WERI-Rb-1 (cell line): Measurements from ENCODE around the gene KLHDC10.
"Not testable (repeated sequence)": the region's sequence is repeated elsewhere in the genome, so short reads cannot be mapped to it uniquely, and the experiment has no call there.

ENCODE experiments used
- DNase-seq: peaks from one replicate; pipeline ENCODE4 v3.0.0-alpha.2; 2020
- H3K27ac ChIP-seq: fragments of 250-450 bp; sonication (Bioruptor Pico); 2 replicates; pipeline ENCODE4 v1.5.1; 2020; ENCODE audit warnings: mild to moderate bottlenecking, moderate library complexity
- H3K27me3 ChIP-seq: fragments of 250-450 bp; sonication (Bioruptor Pico); 2 replicates; pipeline ENCODE4 v1.5.1; 2021; ENCODE audit warnings: mild to moderate bottlenecking, low read depth, moderate library complexity; ENCODE audit not compliant: insufficient read depth, severe bottlenecking
- H3K36me3 ChIP-seq: fragments of 250-450 bp; sonication (Bioruptor Pico); 2 replicates; pipeline ENCODE4 v1.5.1; 2020; ENCODE audit warnings: mild to moderate bottlenecking, moderate library complexity
- H3K4me3 ChIP-seq: 2 replicates; pipeline ENCODE4 v1.5.1; 2011; ENCODE audit warnings: low read depth, mild to moderate bottlenecking, control low read depth, low read length
- H3K9me3 ChIP-seq: fragments of 250-450 bp; sonication (Bioruptor Pico); 2 replicates; pipeline ENCODE4 v1.5.1; 2021; ENCODE audit warnings: mild to moderate bottlenecking, moderate library complexity; ENCODE audit not compliant: severe bottlenecking
- CTCF ChIP-seq: IDR thresholded peaks from 2 replicates; pipeline ENCODE4 v1.5.1; 2011; ENCODE audit warnings: low read depth, mild to moderate bottlenecking, control low read depth, inconsistent platforms, low read length

The KLHDC10 gene

GRCh38 chr7:130112662-130113425 is 42.5 kb downstream of the KLHDC10 start:
- DNase-seq = no peak

GRCh38 chr7:130113426-130113805 is 43.1 kb downstream of the KLHDC10 start:
- not testable (repeated sequence) for H3K36me3 ChIP-seq, H3K27me3 ChIP-seq, H3K4me3 ChIP-seq, H3K9me3 ChIP-seq, H3K27ac ChIP-seq, DNase-seq

More at GRCh38 chr7:130112662-130113425, 42.5 kb downstream of the KLHDC10 start:
- Histone ChIP-seq H3K27me3 (no peaks in the 10 kb centered on the region), H3K4me3 (no peak overlapping the region), H3K27ac (no peak overlapping the region), H3K9me3 (no peaks in the 10 kb centered on the region), H3K36me3 (peaks cover 5% of the 10 kb centered on the region)
- TF ChIP-seq CTCF = no peak

- no peak for TF ChIP-seq CTCF
- H3K27me3 ChIP-seq = no peaks in the 10 kb centered on the region
- H3K36me3 ChIP-seq = peaks cover 5% of the 10 kb centered on the region
- H3K27ac ChIP-seq = no peak overlapping the region
- no peak for DNase-seq
- no peak overlapping the region for H3K4me3 ChIP-seq
- H3K9me3 ChIP-seq = no peaks in the 10 kb centered on the region
Measured at GRCh38 chr7:130113887-130114286, 43.6 kb downstream of the KLHDC10 start.

- Histone ChIP-seq H3K27ac (no peak overlapping the region), H3K27me3 (no peaks in the 10 kb centered on the region), H3K9me3 (no peaks in the 10 kb centered on the region), H3K36me3 (peaks cover 5% of the 10 kb centered on the region), H3K4me3 (no peak overlapping the region)
- DNase-seq = no peak
- no peak for TF ChIP-seq CTCF
Measured at GRCh38 chr7:130114374-130114773, 44.0 kb downstream of the KLHDC10 start.

- Histone ChIP-seq H3K27ac (no peak overlapping the region), H3K36me3 (peaks cover 5% of the 10 kb centered on the region), H3K27me3 (no peaks in the 10 kb centered on the region), H3K9me3 (no peaks in the 10 kb centered on the region), H3K4me3 (no peak overlapping the region)
- no peak for DNase-seq
- no peak for TF ChIP-seq CTCF
Measured at GRCh38 chr7:130114776-130115175, 44.4 kb downstream of the KLHDC10 start.

GRCh38 chr7:130118294-130118693 is 48.0 kb downstream of the KLHDC10 start:
- TF ChIP-seq CTCF = no peak
- Histone ChIP-seq H3K27ac (no peak overlapping the region), H3K4me3 (no peak overlapping the region), H3K9me3 (no peaks in the 10 kb centered on the region), H3K36me3 (peaks cover 22% of the 10 kb centered on the region), H3K27me3 (no peaks in the 10 kb centered on the region)
- DNase-seq = no peak
